Lower leg skin (tissue), 4 donors: Measurements from ENCODE around the gene EHMT2. TPM values are rescaled to one million over a fixed set of nuclear protein-coding genes. Genes with fewer than 3 reads are reported as not detected.

Experiments
- DNase-seq, 2 donors: peaks; one replicate each; pipeline ENCODE4 v3.0.0-alpha.2; 2019; ENCODE audit warnings: low spot score in 2 of 2
- H3K4me3 ChIP-seq: fragments of 200-600 bp; sonication (generic); 2 replicates; pipeline ENCODE4 v1.5.1; 2017; ENCODE audit warnings: mild to moderate bottlenecking, low read depth; ENCODE audit not compliant: poor library complexity, severe bottlenecking
- CTCF ChIP-seq, 3 donors: fragments of 450-650 bp; IDR thresholded peaks; one replicate each; pipeline ENCODE4 v1.5.1; 2016; ENCODE audit warnings: antibody characterized with exemption in 3 of 3, mild to moderate bottlenecking in 3 of 3, moderate library complexity in 2 of 3
- POLR2A ChIP-seq, 2 donors: fragments of 450-650 bp; IDR thresholded peaks; one replicate each; pipeline ENCODE4 v1.6.1; 2016 to 2017; ENCODE audit warnings: antibody characterized with exemption in 2 of 2, mild to moderate bottlenecking in 1 of 2, moderate library complexity in 1 of 2
- WGBS, 2 donors: methylation state at CpG; one replicate each; pipeline ENCODE4 v1.1.5; 2018; 5-methylcytosine and 5-hydroxymethylcytosine counted together
- intact Hi-C: fragments of 100-400 bp; cut with DNase I; formaldehyde crosslinking; loops from one replicate; pipeline ENCODE4 v1.15.0; 2023; ENCODE audit warnings: low total_unique reads
- total RNA-seq, 4 donors: library from RNA; depleted of rRNA; stranded (reverse); fragments of >200 nt; gene quantifications; one replicate each; pipeline ENCODE4 v1.1.0, GENCODE V29; 2016

The EHMT2 gene
- total RNA-seq, 4 donors from 2014 or later = 25.5 to 39.3 (median 33.6) TPM

DNA sequence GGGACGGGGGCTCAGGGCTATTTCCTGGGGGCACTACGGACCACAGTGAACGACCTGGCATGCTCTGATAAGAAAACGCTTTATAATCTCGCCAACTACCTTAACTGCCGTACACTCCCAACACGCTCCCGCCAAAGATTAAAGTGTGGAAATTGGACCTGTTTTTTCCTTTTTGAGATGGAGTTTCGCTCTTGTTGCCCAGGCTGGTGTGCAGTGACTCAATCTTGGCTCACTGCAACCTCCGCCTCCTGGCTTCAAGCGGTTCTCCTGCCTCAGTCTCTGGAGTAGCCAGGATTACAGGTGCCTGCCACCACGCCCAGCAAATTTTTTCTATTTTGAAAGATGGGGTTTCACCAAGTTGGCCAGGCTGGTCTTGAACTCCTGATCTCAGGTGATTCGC, 18.4 kb downstream of the EHMT2 start:
- no peak for DNase-seq
- intact Hi-C loops = no loop called here
- H3K4me3 ChIP-seq = no peak overlapping the region
- 55 to 70% methylated on average over 13 of the region's 13 CpGs for WGBS, 2 donors
- TF ChIP-seq POLR2A (IDR thresholded peaks at IDR 0.05) (no peak), CTCF (IDR thresholded peaks at IDR 0.05) (no peak)

DNA sequence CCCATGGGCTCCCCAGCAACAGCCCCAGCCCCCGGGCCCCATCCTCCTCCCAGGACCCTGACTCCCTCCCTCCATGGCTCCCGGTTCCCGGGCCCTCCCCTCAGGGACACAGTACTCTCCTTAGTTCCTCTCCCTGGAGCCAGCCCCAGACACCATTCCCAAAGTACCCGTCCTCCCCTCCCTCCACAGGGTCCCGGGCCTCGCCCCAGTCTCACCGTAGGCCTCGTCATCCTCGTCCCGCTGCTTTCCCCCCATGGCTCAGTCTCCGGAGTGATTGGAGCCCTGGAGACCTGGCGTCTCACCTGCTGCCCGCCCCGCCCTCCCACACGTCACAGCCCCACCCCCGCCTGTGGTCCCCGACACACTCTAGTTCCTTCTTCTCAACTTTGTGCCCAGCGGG, 18.8 kb downstream of the EHMT2 start, which contains the start of gene SLC44A4:
SLC44A4 (minus strand) TSS at position 272 of the 400 bp plus-strand sequence; CDS start at position 255, 17 bp downstream.
- TF ChIP-seq CTCF (IDR thresholded peaks at IDR 0.05) (no peak), POLR2A (IDR thresholded peaks at IDR 0.05) (no peak)
- intact Hi-C loops = no loop called here
- no peak within 1 kb of the TSS for H3K4me3 ChIP-seq
- WGBS, 2 donors = 54 to 58% methylated on average over 18 of the region's 18 CpGs
- no peak for DNase-seq

- no peak for DNase-seq
- TF ChIP-seq POLR2A (IDR thresholded peaks at IDR 0.05) = no peak
- TF ChIP-seq CTCF (IDR thresholded peaks at IDR 0.05) = no peak
- intact Hi-C loops = no loop called here
- 87% methylated on average over 3 of the region's 3 CpGs for WGBS, 2 donors
- no peak overlapping the region for H3K4me3 ChIP-seq
These were observed 19.3 kb downstream of the EHMT2 start for GRCh38 chr6:31878222-31878621.

DNA sequence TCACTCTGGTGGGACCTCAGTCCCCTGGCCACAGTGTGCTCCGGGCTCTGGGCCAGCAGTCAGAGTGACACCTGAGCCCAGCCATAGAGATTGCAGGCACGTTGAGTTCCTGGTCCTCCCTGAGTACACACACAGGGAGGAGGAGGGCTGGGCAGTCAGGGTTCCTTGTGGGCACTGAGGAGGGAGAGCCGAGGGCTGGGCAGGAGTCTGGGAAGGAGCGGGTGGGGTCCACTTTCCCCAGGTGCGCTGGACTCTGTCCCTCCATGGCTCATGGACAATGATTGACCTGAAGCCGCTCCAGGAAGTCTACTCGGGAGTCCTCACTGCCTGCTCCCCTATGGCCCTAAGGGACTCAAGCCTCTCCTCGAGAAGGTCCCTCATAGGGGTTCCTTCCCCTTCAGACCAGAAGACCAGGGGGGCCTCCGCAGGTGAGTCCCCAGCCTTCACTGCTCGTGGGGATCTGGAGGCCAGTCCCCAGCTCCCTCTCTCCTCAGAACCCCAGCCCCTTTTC, 19.8 kb downstream of the EHMT2 start:
- intact Hi-C loops = no loop called here
- H3K4me3 ChIP-seq = no peak overlapping the region

GRCh38 chr6:31877125-31877650, 20.3 kb downstream of the EHMT2 start:
- DNase-seq = no peak
- no peak overlapping the region for H3K4me3 ChIP-seq
- intact Hi-C loops = no loop called here
- 64 to 76% methylated on average over 3 of the region's 3 CpGs for WGBS, 2 donors
- TF ChIP-seq CTCF (IDR thresholded peaks at IDR 0.05) = no peak
- no peak for TF ChIP-seq POLR2A (IDR thresholded peaks at IDR 0.05)

More for the DNA sequence above, 19.8 kb downstream of the EHMT2 start:
- no peak for DNase-seq
- TF ChIP-seq POLR2A (IDR thresholded peaks at IDR 0.05) (no peak), CTCF (IDR thresholded peaks at IDR 0.05) (no peak)
- WGBS, 2 donors = 74 to 95% methylated on average over 8 to 10 of the region's 10 CpGs

GRCh38 chr6:31876357-31876756, 21.1 kb downstream of the EHMT2 start:
- TF ChIP-seq CTCF (IDR thresholded peaks at IDR 0.05) (no peak), POLR2A (IDR thresholded peaks at IDR 0.05) (no peak)
- intact Hi-C loops = no loop called here
- no peak overlapping the region for H3K4me3 ChIP-seq
- no peak for DNase-seq
- 89 to 93% methylated on average over 7 of the region's 7 CpGs for WGBS, 2 donors
